HG02943 (cell line): ENCODE measurements around the gene HFE.
A peak's percentile ranks its signal among the peaks of the same experiment; 100 is the strongest.
"Not testable (repeated sequence)": the region's sequence is repeated elsewhere in the genome, so short reads cannot be mapped to it uniquely, and the experiment has no call there.

Experiments
- ATAC-seq: cut with Tn5 transposase; IDR thresholded peaks from one replicate; pipeline ENCODE4 v1.9.1; 2021; ENCODE audit warnings: mild to moderate bottlenecking, low read depth, moderate library complexity; ENCODE audit not compliant: unreplicated experiment

The HFE gene, protein sequence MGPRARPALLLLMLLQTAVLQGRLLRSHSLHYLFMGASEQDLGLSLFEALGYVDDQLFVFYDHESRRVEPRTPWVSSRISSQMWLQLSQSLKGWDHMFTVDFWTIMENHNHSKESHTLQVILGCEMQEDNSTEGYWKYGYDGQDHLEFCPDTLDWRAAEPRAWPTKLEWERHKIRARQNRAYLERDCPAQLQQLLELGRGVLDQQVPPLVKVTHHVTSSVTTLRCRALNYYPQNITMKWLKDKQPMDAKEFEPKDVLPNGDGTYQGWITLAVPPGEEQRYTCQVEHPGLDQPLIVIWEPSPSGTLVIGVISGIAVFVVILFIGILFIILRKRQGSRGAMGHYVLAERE

DNA sequence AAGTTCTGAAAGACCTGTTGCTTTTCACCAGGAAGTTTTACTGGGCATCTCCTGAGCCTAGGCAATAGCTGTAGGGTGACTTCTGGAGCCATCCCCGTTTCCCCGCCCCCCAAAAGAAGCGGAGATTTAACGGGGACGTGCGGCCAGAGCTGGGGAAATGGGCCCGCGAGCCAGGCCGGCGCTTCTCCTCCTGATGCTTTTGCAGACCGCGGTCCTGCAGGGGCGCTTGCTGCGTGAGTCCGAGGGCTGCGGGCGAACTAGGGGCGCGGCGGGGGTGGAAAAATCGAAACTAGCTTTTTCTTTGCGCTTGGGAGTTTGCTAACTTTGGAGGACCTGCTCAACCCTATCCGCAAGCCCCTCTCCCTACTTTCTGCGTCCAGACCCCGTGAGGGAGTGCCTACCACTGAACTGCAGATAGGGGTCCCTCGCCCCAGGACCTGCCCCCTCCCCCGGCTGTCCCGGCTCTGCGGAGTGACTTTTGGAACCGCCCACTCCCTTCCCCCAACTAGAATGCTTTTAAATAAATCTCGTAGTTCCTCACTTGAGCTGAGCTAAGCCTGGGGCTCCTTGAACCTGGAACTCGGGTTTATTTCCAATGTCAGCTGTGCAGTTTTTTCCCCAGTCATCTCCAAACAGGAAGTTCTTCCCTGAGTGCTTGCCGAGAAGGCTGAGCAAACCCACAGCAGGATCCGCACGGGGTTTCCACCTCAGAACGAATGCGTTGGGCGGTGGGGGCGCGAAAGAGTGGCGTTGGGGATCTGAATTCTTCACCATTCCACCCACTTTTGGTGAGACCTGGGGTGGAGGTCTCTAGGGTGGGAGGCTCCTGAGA is at the start of gene HFE:
Gene HFE, plus strand, starts transcription at position 146 of the 832 bp plus-strand sequence. Its CDS starts 12 bp downstream, at position 158.
- ATAC-seq = no peak

DNA sequence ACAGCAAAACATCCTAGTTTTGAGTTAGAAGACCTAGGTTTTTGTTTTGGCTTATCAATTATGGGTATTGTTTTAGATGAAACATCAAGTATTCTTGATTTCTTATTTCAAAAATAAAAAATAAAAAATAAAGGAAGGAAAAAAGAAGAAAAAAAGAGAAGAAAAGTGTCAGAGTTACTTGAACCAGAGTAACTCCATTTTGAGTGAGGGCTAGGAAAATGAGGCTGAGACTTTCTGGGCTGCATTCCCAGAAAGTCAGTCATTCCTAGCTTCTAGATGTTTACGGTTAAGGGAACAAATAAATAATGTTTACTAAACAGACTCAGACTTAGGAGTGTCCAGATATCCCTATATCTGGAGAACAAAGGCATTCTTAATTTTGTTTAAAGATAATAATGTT is 45.3 kb upstream of the HFE start:
- no peak for ATAC-seq

DNA sequence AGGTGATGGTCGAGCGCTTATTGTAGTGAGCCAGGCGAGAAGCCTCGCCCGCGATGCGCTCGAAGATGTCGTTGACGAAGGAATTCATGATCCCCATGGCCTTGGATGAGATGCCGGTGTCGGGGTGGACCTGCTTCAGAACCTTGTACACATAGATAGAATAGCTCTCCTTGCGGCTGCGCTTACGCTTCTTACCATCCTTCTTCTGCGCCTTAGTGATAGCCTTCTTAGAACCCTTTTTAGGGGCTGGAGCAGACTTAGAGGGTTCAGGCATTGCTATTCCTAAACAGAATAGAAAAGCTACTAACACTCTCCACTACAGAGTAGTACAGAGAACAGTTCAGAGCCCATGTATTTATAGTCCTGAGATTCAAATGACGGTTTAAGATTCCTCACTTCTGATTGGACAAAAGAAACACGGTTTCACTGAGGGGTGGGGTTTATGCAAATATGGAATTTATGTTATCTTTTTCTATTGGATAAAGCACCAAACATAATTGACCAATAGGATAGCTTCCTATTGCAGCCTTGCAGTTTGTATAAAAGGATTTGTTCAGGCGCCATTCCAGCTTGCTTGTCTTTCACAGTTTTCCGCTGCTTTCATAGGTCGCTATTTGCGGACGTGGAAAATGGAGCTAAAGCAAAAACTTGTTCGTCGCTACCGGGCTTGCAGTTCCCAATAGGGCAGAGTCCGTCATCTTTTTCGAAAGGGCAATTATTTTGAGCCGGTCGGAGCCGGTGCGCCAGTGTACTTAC is 43.7 kb upstream of the HFE start:
- peak; percentile 54 for ATAC-seq

DNA sequence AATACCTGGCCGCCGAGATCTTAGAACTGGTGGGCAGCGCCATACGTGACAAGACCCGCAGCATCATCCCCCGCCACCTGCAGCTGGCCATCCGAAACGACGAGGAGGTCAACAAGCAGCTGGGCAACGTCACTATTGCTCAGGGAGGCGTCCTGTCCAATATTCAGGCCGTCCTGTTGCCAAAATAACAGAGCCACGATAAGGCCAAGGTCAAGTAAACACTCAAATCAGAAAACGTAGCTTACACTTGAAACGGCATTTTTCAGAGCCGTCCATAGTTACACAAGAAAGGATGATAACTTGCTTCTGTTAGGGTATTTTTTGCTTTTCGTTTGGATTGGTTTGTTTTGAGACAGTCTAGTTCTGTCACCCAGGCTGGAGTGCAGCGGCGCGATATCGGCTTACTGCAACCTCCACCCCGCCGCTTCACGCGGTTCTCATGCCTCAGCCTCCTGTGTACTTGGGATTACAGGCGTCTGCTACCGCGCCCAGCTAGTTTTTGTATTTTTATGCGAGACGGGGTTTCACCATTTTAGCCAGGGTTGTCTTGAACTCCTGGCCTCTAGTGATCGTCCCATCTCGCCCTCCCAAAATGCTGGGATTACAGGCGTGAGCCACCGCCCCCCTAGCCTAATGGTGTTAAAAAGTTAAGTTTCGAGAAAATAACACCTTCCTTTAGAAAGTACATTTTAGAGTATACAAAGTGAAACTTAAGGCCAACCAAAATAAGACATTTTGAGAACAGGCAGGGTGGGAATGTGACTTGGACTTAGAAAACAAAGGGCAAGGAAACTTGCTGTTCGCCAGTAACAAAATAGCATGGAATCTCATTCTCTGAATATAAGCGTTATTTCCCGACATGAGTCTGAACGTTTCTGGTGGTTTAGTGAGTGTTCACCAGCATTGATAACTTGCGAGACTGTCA is 42.8 kb upstream of the HFE start:
- peak; percentile 10 for ATAC-seq

DNA sequence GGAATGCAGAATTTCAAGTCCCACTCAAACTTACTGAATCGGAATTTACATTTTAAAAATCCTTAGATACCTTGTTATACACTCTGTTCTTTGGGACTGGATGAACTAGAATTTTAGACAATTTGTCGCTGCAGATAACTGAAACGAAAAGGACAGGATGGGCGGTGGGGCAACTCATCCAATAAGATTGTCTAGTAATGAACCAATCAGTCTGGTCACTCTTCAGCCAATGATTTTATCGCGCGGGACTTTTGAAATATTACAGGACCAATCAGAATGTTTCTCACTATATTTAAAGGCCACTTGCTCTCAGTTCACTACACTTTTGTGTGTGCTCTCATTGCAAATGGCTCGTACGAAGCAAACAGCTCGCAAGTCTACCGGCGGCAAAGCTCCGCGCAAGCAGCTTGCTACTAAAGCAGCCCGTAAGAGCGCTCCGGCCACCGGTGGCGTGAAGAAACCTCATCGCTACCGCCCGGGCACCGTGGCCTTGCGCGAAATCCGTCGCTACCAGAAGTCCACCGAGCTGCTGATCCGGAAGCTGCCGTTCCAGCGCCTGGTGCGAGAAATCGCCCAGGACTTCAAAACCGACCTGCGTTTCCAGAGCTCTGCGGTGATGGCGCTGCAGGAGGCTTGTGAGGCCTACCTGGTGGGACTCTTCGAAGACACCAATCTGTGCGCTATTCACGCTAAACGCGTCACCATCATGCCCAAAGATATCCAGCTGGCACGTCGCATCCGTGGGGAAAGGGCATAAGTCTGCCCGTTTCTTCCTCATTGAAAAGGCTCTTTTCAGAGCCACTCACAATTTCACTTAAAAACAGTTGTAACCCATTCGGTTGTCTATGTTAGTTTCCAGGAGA is 41.9 kb upstream of the HFE start:
- peak; percentile 40 for ATAC-seq

DNA sequence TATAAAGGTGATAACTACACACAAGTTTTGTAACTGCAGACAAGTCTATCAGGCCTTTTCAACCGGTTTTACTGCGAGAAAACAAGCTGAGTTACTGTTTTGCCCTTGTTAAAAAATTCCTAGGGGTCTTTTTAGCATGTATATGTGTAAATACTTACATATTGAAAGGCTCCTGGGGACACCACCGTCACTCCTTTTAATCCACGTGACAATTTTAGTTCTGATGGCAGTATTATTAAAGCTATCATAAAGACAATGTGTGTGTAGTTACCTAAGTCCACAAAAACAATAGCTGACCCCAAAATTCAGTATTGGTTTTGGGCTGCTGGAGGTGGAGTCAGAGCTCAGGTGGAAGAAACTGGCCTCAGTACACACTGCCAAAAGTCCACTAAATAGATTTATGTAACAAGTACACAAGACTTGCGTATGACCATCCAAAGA is 41.3 kb upstream of the HFE start:
- ATAC-seq = no peak

DNA sequence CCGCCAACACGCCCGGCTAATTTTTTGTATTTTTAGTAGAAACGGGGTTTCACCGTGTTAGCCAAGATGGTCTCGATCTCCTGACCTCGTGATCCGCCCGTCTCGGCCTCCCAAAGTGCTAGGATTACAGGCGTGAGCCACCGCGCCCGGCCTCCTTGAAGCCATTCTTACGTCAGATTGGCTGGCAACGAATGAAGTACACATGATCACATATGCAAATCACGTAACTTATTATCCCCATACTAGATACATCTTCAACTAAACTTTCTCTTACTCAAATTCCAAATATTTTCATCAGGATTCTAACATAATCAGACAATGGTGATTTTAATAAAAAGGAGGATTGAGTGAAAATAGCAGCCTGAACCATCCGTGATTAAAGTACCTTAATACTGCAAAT is 39.9 kb upstream of the HFE start:
- ATAC-seq = not testable (repeated sequence)

DNA sequence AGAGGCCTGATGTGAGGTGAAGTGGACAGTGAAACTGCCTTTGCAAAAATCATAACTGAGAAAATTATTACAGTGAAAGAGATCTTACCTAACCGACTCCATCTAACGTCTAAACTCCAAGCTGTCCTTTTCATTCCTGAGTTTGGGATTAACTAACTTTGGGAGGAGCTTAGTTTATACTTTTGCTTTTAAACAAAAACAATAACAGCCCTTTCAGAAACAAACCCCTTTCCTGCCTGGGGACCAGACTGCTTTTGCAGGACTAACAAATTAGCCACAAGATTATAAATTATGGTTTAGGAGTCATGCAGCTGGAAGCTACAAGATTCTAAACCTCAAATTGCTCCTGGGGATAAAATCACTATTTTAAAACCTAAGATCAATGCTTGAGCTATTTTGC is 38.6 kb upstream of the HFE start:
- no peak for ATAC-seq

DNA sequence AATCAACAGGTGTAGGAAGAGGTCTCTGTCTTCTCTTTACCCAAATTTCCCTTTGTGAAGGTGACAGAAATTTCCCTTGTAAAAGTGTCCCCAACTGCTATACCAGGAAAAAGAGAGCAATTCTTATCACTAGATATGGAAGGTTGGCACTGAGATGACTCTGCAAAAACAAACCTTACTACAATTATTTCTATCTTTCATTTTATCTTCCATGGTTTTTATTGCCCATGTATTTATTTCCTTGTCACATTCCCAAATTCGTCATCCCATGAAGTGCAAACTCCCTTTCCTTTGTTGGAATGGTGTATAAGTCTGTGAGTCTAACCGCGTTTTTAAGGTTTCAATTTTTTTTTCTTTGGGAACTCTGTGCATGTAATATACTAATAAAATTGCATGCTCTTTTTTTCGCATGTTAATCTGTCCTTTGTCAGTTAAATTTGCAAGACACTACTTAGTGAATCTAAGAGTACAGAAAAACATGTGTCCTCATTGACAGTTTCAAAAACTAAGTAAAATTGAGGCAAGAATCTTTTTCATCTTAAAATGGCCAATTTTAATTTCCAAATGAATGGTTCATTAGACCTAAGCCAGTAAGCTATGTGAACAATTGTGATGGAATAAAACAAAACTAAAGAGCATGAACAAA is 35.4 kb upstream of the HFE start:
- no peak for ATAC-seq

DNA sequence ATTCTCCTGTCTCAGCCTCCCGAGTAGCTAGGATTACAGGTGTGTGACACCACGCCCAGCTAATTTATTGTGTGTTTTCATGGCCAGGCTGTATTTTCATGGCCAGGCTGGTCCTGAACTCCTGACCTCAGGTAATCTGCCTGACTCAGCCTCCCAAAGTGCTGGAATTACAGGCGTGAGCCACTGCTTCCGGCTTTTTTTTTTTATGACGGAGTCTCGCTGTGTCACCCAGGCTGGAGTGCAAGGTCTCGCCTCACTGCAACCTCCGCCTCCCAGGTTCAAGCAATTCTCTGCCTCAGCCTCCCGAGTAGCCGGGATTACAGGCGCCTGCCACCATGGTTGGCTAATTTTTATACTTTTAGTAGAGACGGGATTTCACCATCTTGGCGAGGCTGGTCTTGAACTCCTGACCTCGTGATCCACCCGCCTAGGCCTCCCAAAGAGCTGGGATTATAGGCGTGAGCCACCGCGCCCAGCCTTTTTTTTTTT is 34.4 kb upstream of the HFE start:
- not testable (repeated sequence) for ATAC-seq

DNA sequence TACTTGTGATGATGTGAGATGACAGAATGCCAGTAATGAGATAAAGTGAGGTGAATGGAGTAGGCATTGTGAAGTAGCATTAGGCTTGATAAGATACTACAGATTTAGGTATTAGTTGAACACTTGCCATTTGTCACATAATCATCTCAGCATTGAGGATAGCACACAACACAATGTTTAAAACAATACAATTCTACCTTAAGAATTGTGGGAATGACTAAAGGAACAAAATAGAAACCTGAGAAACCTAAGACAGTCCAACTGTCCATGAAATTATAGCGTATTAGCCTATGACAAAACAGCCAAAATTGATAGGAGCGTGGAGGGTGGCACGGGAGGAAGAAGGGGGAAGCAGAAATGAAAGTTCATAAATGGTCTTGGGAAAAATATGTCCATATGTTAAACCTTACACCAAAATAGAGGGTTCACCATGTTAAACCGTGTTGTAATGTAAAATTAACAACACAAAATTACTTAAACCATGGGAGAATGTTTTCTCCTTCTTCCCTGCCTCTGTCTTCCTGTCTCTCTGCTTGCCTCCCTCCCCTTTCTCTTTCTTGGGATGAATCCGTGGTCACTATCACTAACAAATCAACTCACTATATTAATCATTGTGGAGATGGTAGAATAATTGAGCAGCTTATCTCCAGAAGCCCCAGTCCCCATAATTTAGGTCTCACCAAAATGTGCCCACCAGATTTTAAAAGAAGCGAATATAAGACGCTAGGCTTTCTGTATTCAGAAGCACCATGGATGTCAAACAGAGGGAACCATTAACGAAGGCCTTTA is 33.0 kb upstream of the HFE start:
- ATAC-seq = no peak

DNA sequence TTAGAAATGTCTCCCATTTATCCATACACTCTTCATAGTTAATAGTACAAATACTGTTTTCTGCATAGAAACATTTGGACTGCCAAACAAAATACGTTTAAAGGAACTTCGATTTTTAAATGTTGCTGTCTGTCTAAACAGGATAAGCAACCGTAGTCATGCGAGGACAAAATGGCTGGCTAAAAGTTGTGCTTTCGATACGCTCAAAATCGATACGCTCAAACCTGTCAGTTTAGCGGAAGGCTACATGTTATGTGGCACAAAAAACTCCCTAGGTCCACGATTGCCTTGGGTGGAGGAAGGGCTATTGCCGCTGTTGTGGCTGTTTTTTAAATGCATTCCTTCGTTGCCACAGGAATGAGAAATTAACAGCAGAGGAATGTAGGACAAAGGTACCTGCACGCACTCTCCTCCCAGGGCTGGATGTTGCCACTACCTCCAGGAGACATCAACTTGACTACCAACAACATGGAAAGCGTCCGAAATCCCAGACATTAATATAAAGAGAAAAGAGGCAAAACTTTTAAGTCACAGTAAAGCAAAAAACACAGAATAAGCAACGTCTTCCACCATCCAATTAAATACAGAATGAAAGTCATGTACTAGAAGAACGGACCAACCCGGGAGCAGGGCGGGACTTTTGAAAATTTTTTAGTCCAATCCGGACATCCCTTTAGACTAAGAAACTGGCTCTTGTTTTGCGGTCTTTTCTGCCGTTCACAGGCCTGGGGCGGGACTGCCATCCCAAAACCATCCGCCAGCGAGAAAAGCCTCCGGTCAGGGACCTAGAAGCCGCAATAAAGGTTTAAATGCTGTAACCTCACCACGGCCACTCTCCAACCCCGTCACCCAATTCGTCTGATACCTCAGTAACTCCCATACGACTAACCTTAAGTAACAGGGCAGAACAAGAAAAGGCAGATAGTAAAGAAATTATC is 32.2 kb upstream of the HFE start:
- peak; percentile 41 for ATAC-seq

DNA sequence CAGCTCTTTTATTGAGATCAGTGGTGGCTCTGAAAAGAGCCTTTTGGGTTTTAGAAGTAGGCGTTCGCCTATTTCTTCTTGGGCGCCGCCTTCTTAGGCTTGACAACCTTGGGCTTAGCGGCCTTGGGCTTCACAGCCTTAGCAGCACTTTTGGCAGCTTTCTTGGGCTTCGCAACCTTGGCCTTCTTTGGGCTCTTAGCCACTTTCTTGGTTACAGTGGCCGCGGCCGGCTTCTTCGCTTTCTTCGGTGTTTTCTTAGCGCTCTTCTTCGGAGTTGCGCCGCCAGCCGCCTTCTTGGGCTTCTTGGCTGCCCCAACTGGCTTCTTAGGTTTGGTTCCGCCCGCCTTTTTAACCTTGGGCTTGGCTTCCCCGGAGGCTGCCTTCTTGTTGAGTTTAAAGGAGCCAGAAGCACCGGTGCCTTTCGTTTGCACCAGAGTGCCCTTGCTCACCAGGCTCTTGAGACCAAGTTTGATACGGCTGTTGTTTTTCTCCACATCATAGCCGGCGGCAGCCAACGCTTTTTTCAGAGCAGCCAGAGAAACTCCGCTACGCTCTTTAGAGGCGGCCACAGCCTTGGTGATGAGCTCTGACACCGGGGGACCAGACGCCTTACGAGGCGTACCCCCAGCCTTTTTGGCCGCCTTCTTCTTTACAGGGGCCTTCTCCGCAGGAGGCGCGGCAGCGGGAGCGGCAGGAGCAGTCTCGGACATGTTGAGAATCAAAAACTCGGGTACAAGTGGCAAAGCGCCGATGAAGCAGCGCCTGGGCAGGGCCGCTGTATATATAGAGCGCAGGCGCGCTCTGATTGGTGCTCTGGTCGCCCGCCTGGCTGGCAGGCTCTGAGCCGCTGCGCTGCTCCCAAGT is 31.3 kb upstream of the HFE start:
- ATAC-seq = peak; percentile 60

DNA sequence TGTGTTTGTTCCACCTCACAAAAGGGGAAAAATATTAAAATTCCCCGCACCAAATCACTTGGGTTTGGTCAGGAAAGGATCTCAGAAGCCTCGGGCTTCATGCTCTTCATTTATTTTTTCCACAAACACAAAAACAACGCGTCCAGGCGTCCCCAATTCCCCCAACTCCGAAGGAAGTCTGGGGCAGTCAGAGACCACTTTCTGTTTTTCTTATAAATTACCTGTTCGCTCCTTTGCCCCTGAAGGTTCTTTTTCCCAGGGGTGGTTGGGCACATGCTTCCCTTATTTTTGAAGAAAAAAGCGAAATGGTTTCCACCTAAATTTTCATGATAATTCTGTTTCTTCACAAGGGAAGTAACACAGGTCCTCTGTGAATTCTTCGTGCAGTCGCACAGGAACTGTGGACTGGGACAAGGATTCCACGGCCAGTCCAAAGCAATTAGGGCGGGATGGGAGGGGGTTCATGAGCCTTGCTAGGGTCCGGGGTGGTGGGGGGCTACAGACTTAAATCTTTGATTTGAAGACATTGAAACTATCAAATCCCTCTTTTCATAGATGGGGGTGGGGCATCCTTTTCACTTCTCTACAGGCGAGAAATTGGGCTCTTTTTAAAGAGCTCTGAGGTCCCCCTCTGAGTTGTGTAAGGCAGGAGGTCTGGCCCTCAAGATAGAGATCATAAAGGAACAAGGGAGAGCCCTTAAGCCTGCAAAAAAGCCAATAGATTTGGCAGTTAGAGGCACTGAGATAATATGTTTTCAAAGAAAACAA is 30.5 kb upstream of the HFE start:
- no peak for ATAC-seq

DNA sequence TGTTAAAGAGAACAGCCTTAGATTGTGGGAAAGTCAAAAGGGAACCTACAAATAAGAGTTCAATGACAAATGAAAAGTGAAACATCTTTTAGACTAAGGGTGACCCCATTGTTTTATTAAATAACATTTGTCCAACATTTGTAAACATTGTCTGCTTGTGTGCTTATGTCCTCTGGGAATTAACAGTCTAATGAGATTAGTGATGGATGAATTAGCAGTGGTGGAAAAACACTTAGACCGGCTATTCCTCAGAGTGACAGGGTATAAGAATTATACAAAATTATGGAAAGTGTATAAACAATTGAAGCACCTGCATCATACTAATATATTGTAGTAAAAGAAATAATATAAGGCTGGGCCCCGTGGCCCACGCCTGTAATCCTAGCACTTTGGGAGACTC is 29.3 kb upstream of the HFE start:
- no peak for ATAC-seq
